ENCODE measurements around the gene ZIC2.

Gene ZIC2

GRCh38 chr13:99966064-99966805 lies 15.3 kb upstream of the ZIC2 start:
- no peak overlapping the region for H3K4me3 ChIP-seq (ENCODE audit: control insufficient read depth, low read depth, low read length)
- no peak for DNase-seq (ENCODE audit: low read depth)
- no peak for TF ChIP-seq CTCF (conservative IDR thresholded peaks at IDR 0.05; ENCODE audit: control insufficient read depth, insufficient read depth, low read depth, low read length)

GRCh38 chr13:99967498-99967868 lies 14.1 kb upstream of the ZIC2 start:
- TF ChIP-seq CTCF (conservative IDR thresholded peaks at IDR 0.05; ENCODE audit: control insufficient read depth, insufficient read depth, low read depth, low read length): no peak
- DNase-seq (ENCODE audit: low read depth): no peak
- no peak overlapping the region for H3K4me3 ChIP-seq (ENCODE audit: control insufficient read depth, low read depth, low read length)

- TF ChIP-seq CTCF (conservative IDR thresholded peaks at IDR 0.05; ENCODE audit: control insufficient read depth, insufficient read depth, low read depth, low read length): no peak
- no peak for DNase-seq (ENCODE audit: low read depth)
- no peak overlapping the region for H3K4me3 ChIP-seq (ENCODE audit: control insufficient read depth, low read depth, low read length)
These were observed 13.6 kb upstream of the ZIC2 start for GRCh38 chr13:99967869-99968520.

DNA sequence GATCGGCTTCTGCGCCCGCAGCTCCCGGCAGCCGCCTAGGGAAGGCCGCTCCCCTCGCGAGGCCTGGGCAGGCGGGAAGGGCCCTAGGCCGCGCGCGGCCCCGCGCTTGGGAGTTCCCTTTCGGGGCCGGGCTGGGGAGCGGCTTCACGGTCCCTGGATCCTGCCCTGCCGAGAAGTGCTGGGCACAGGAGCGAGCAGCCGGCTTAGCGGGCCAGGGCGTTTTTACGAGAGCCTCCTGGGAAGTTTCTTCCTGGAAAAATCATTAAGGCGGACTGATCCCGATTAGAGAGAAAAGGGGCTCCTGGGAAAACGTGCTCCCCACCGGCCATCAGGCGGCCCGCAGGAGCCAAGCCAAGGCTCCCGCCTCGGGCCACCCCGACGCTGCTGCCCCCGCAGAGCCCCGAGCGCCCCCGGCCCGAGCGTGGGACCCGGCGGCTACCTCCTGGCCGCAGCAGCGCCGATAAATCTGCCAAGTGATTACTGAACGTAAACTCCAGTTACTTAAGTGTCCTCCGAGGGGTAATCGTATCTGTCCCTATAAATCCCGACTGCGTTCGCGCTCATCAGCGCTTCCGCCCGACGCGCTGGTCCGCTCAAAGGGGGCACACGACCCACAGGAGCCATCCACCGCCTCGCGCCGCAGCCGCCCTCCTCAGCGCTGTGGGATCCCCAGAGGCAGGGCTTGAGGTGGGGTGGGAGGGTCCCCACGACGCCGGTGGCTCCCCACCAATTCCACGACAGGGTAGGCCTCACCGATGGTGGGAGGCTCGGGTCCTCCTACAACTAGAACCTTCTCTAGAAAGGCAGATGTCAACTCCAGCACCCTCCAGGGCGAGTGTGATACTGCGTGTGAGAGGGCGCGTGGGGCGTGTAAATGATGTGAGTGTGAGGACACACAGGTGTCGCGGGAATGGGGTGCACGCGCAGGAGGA lies 12.8 kb upstream of the ZIC2 start:
- TF ChIP-seq CTCF (conservative IDR thresholded peaks at IDR 0.05; ENCODE audit: control insufficient read depth, insufficient read depth, low read depth, low read length): no peak
- DNase-seq (ENCODE audit: low read depth): no peak
- no peak overlapping the region for H3K4me3 ChIP-seq (ENCODE audit: control insufficient read depth, low read depth, low read length)

- H3K4me3 ChIP-seq (ENCODE audit: control insufficient read depth, low read depth, low read length): no peak overlapping the region
- TF ChIP-seq CTCF (conservative IDR thresholded peaks at IDR 0.05; ENCODE audit: control insufficient read depth, insufficient read depth, low read depth, low read length): no peak
- DNase-seq (ENCODE audit: low read depth): no peak
These were observed 12.1 kb upstream of the ZIC2 start for GRCh38 chr13:99969453-99969918.

GRCh38 chr13:99969919-99970650 lies 11.5 kb upstream of the ZIC2 start:
- peak; percentile 26 for DNase-seq (ENCODE audit: low read depth)
- no peak for TF ChIP-seq CTCF (conservative IDR thresholded peaks at IDR 0.05; ENCODE audit: control insufficient read depth, insufficient read depth, low read depth, low read length)
- no peak overlapping the region for H3K4me3 ChIP-seq (ENCODE audit: control insufficient read depth, low read depth, low read length)

Measured in fibroblast of mammary gland (primary cell).